IMR-90 (cell line): ENCODE measurements around the gene ARMH3. TPM values are rescaled to one million over a fixed set of nuclear protein-coding genes. Genes with fewer than 3 reads are reported as not detected.

ENCODE experiments used
- ATAC-seq: fragments of 200-7000 bp; cut with Tn5 transposase; 2 replicates; pipeline ENCODE4 v1.9.1; 2020; ENCODE audit warnings: low read depth, mild to moderate bottlenecking, moderate library complexity
- BruUV-seq: library from RNA; stranded (reverse); fragments of 400-500 nt; replicated peaks from 2 replicates; lab custom pipeline; 2021; lab: Mats Ljungman, UMichigan
- CTCF ChIA-PET: fragments of 300-600 bp; formaldehyde crosslinking; extraction: SDS; loops from one replicate; lab custom pipeline; 2021; ENCODE audit warnings: antibody characterized with exemption; lab: Yijun Ruan, JAX
- POLR2A ChIA-PET: fragments of 300-600 bp; sonication (Branson Sonifier 250); formaldehyde crosslinking; loops from one replicate; lab custom pipeline; 2022; ENCODE audit warnings: antibody characterized with exemption; ENCODE audit not compliant: unreplicated experiment; lab: Charles Lee
- DNase-seq: peaks from one replicate; pipeline ENCODE4 v3.0.0; 2013
- H2AFZ ChIP-seq: replicated peaks from 2 replicates; pipeline ENCODE3; 2013; ENCODE audit warnings: low read length, mild to moderate bottlenecking; ENCODE audit not compliant: poor library complexity
- H2AK5ac ChIP-seq: 2 replicates; pipeline ENCODE4 v1.6.1; 2013; ENCODE audit warnings: low read depth, low read length, inconsistent platforms
- H2AK9ac ChIP-seq: replicated peaks from 2 replicates; pipeline ENCODE3; 2013; ENCODE audit warnings: mild to moderate bottlenecking, low read depth, low read length, moderate library complexity; ENCODE audit not compliant: poor library complexity
- H2BK120ac ChIP-seq: 2 replicates; pipeline ENCODE4 v1.6.1; 2013; ENCODE audit warnings: low read depth, low read length, inconsistent platforms
- H2BK15ac ChIP-seq: 3 replicates; pipeline ENCODE4 v1.6.1; 2013; ENCODE audit warnings: low read depth, low read length, inconsistent platforms
- H2BK20ac ChIP-seq: 2 replicates; pipeline ENCODE4 v1.6.1; 2013; ENCODE audit warnings: low read depth, mild to moderate bottlenecking, inconsistent platforms, low read length, moderate library complexity
- H2BK5ac ChIP-seq: 2 replicates; pipeline ENCODE4 v1.6.1; 2013; ENCODE audit warnings: mild to moderate bottlenecking, low read depth, low read length, inconsistent platforms; ENCODE audit not compliant: poor library complexity, severe bottlenecking
- H3K14ac ChIP-seq: replicated peaks from 2 replicates; pipeline ENCODE4 v1.6.1; 2013; ENCODE audit warnings: low read depth, low read length, inconsistent platforms
- H3K18ac ChIP-seq: 2 replicates; pipeline ENCODE4 v1.6.1; 2013; ENCODE audit warnings: low read depth, low read length, control low read depth
- H3K23ac ChIP-seq: 2 replicates; pipeline ENCODE4 v1.6.1; 2013; ENCODE audit warnings: low read depth, low read length, inconsistent platforms
- H3K27ac ChIP-seq: 2 replicates; pipeline ENCODE4 v1.5.1; 2013; ENCODE audit warnings: mild to moderate bottlenecking, control low read depth, low read length; ENCODE audit not compliant: insufficient read depth
- H3K27me3 ChIP-seq: 2 replicates; pipeline ENCODE4 v1.6.1; 2013; ENCODE audit warnings: low read length; ENCODE audit not compliant: control insufficient read depth, insufficient read depth
- H3K36me3 ChIP-seq: 2 replicates; pipeline ENCODE4 v1.6.1; 2013; ENCODE audit warnings: low read length, mixed read lengths; ENCODE audit not compliant: control insufficient read depth, insufficient read depth
- H3K4ac ChIP-seq: 2 replicates; pipeline ENCODE4 v1.6.1; 2013; ENCODE audit warnings: low read depth, low read length, inconsistent platforms
- H3K4me1 ChIP-seq: 2 replicates; pipeline ENCODE4 v1.6.1; 2013; ENCODE audit warnings: low read length, mixed read lengths; ENCODE audit not compliant: control insufficient read depth, insufficient read depth
- H3K4me2 ChIP-seq: 2 replicates; pipeline ENCODE4 v1.6.1; 2013; ENCODE audit warnings: low read depth, mild to moderate bottlenecking, control low read depth, low read length, moderate library complexity
- H3K4me3 ChIP-seq: 2 replicates; pipeline ENCODE4 v1.5.1; 2013; ENCODE audit warnings: low read depth, mild to moderate bottlenecking, control low read depth, low read length, moderate library complexity; ENCODE audit not compliant: insufficient read depth
- H3K56ac ChIP-seq: 2 replicates; pipeline ENCODE4 v1.6.1; 2013; ENCODE audit warnings: low read length, inconsistent platforms; ENCODE audit not compliant: insufficient read depth; ENCODE audit errors: extremely low read depth
- H3K79me1 ChIP-seq, 2 experiments: 2 replicates each; pipeline ENCODE4 v1.6.1; 2013; ENCODE audit warnings: low read length in 2 of 2, inconsistent platforms in 1 of 2, low read depth in 1 of 2
- H3K9ac ChIP-seq: 2 replicates; pipeline ENCODE4 v1.6.1; 2013; ENCODE audit warnings: low read depth, low read length, control low read depth
- H3K9me1 ChIP-seq: 2 replicates; pipeline ENCODE4 v1.6.1; 2013; ENCODE audit warnings: low read length, inconsistent platforms; ENCODE audit not compliant: insufficient read depth
- H3K9me3 ChIP-seq: 2 replicates; pipeline ENCODE4 v1.6.1; 2013; ENCODE audit warnings: low read length; ENCODE audit not compliant: control insufficient read depth, insufficient read depth
- H4K20me1 ChIP-seq: 2 replicates; pipeline ENCODE4 v1.6.1; 2013; ENCODE audit warnings: low read length, inconsistent platforms; ENCODE audit not compliant: insufficient read depth
- H4K5ac ChIP-seq: 2 replicates; pipeline ENCODE4 v1.6.1; 2013; ENCODE audit warnings: mild to moderate bottlenecking, low read depth, low read length, control low read depth
- H4K8ac ChIP-seq, 2 experiments: 2 replicates each; pipeline ENCODE4 v1.6.1; 2013; ENCODE audit warnings: low read depth in 2 of 2, low read length in 2 of 2, control low read depth in 1 of 2, inconsistent platforms in 1 of 2
- H4K91ac ChIP-seq: 2 replicates; pipeline ENCODE4 v1.6.1; 2013; ENCODE audit warnings: low read depth, low read length, inconsistent platforms; ENCODE audit not compliant: insufficient read depth
- CEBPB ChIP-seq: IDR thresholded peaks from 2 replicates; pipeline ENCODE4 v1.6.1; 2012; ENCODE audit warnings: low read depth, low read length, improper control_type of control experiment
- CTCF ChIP-seq: conservative IDR thresholded peaks from 2 replicates; pipeline ENCODE4 v1.5.1; 2012; ENCODE audit warnings: mild to moderate bottlenecking, low read depth, low read length, improper control_type of control experiment
- ELK1 ChIP-seq: fragments of 150-350 bp; IDR thresholded peaks from 2 replicates; pipeline ENCODE4 v1.6.1; 2016; ENCODE audit warnings: low read depth, mild to moderate bottlenecking, low read length, moderate library complexity, borderline replicate concordance
- FOS ChIP-seq: fragments of 150-350 bp; IDR thresholded peaks from 2 replicates; pipeline ENCODE4 v1.6.1; 2016; ENCODE audit warnings: low read depth, low read length
- MAZ ChIP-seq: IDR thresholded peaks from 2 replicates; pipeline ENCODE4 v1.6.1; 2012; ENCODE audit warnings: low read depth, mild to moderate bottlenecking, low read length, improper control_type of control experiment, moderate library complexity, borderline replicate concordance
- MXI1 ChIP-seq: IDR thresholded peaks from 2 replicates; pipeline ENCODE4 v1.6.1; 2012; ENCODE audit warnings: low read depth, mild to moderate bottlenecking, low read length, moderate library complexity, borderline replicate concordance
- NFE2L2 ChIP-seq: fragments of 150-350 bp; IDR thresholded peaks from 2 replicates; pipeline ENCODE4 v1.6.1; 2016; ENCODE audit warnings: low read depth, mild to moderate bottlenecking, low read length
- RAD21 ChIP-seq: IDR thresholded peaks from 2 replicates; pipeline ENCODE4 v1.6.1; 2012; ENCODE audit warnings: low read length, improper control_type of control experiment
- RCOR1 ChIP-seq: IDR thresholded peaks from 2 replicates; pipeline ENCODE4 v1.6.1; 2012; ENCODE audit warnings: mild to moderate bottlenecking, low read length, improper control_type of control experiment; ENCODE audit not compliant: insufficient replicate concordance
- SMC3 ChIP-seq: fragments of 150-350 bp; IDR thresholded peaks from 2 replicates; pipeline ENCODE4 v1.6.1; 2016; ENCODE audit warnings: low read depth, mild to moderate bottlenecking, antibody characterized with exemption, low read length, moderate library complexity
- WGBS, 2 experiments: methylation state at CpG; one replicate each; pipeline versions ENCODE4 v1.1.5 to v1.1.7; 2013; ENCODE audit warnings: missing lambda C conversion rate in 2 of 2; ENCODE audit not compliant: insufficient read length in 1 of 2; ENCODE audit errors: extremely low coverage in 2 of 2; 5-methylcytosine and 5-hydroxymethylcytosine counted together
- dilution Hi-C: fragments of 300-500 bp; cut with HindIII; formaldehyde crosslinking; loops from one replicate; pipeline ENCODE4 v1.14.3; 2018; ENCODE audit warnings: low sequenced_read_pairs; ENCODE audit not compliant: unreplicated experiment
- in situ Hi-C: fragments of 300-500 bp; cut with MboI; formaldehyde crosslinking; loops from 3 replicates; pipeline ENCODE4 v1.14.3; 2019; ENCODE audit warnings: low sequenced_read_pairs, inconsistent platforms, mixed read lengths
- intact Hi-C: fragments of 100-400 bp; cut with micrococcal nuclease; formaldehyde crosslinking; loops from 2 replicates; pipeline ENCODE4 v1.10.0; 2022
- polyA plus RNA-seq, 3 experiments: library from polyadenylated mRNA; depleted of rRNA; stranded (reverse); fragments of >200 nt; gene quantifications; 2 replicates each; pipeline ENCODE4 v1.2.3, GENCODE V29; 2012; ENCODE audit warnings: low replicate concordance in 1 of 3
- total RNA-seq: library from RNA; depleted of rRNA; stranded (reverse); fragments of >200 nt; gene quantifications from 2 replicates; pipeline ENCODE4 v1.2.3, GENCODE V29; 2012

Gene ARMH3
- total and polyA plus RNA-seq, 2 of the 4 experiments (the other 2 are of a cell fraction), result 12.1 to 13.1 TPM

- Histone ChIP-seq H3K18ac (no peak overlapping the region), H3K4me2 (peak overlapping the region; percentile 62), H3K9ac (no peak overlapping the region), H3K4me1 (peaks cover 5% of the 10 kb centered on the region; the same call in 1 of the 2 replicates), H4K20me1 (peaks cover 38% of the 10 kb centered on the region), H4K91ac (no peak overlapping the region), H4K5ac (no peak overlapping the region), H2BK20ac (no peak overlapping the region), H3K9me3 (no peaks in the 10 kb centered on the region), H3K23ac (no peak overlapping the region), H3K27me3 (no peaks in the 10 kb centered on the region), H2AFZ (peak overlapping the region; percentile 1), H3K4ac (no peak overlapping the region), H3K4me3 (0 out of 2 replicates have a peak overlapping the region, but pooled peaks have one; percentile 11), H2BK120ac (no peak overlapping the region), H2BK15ac (no peak overlapping the region), H2AK9ac (no peak overlapping the region), H3K27ac (no peak overlapping the region), H4K8ac (no peak overlapping the region), H2BK5ac (no peak overlapping the region), H2AK5ac (no peak overlapping the region), H3K56ac (no peak overlapping the region), H3K9me1 (peaks cover 9% of the 10 kb centered on the region), H3K36me3 (no peaks in the 10 kb centered on the region; the same call in 1 of the 2 replicates), H3K79me1 (peaks cover 0 to 9% of the 10 kb centered on the region in 2 experiments; a peak in 1 of 4 replicates), H3K14ac (no peak overlapping the region)
- BruUV-seq, result no TSS peak
- ATAC-seq (peak; percentile 90), DNase-seq (peak; percentile 80)
- intact Hi-C loops (loop anchor here (1.0 kb wide), 4 partner anchors 48 to 232 kb away; no protein-coding TSS in a partner anchor), dilution Hi-C loops (no loop called here), in situ Hi-C loops (loop anchor here (5.0 kb wide), 1 partner anchor 171 kb away; no protein-coding TSS in a partner anchor)
- ChIA-PET CTCF (interaction anchor here (0.6 to 4.4 kb wide), 31 partner anchors 8 to 627 kb away, joined by 3 to 60 read pairs (median 5); no protein-coding TSS in a partner anchor), POLR2A (interaction anchor here (0.6 to 1.4 kb wide), 3 partner anchors 101 to 232 kb away, joined by 3 to 6 read pairs (median 4); no protein-coding TSS in a partner anchor)
- TF ChIP-seq CTCF (peak; percentile 98), ELK1 (no peak), MXI1 (peak; percentile 98), FOS (no peak), MAZ (peak; percentile 62; the same call in 1 of the 2 replicates), RCOR1 (peak; percentile 72), CEBPB (no peak), RAD21 (peak; percentile 97), SMC3 (peak; percentile 88), NFE2L2 (no peak)
- 5% methylated on average over 7 of the region's 46 CpGs; no CpG with 5 or more reads in 1 of the 2 experiments for WGBS, 2 experiments
Observed at GRCh38 chr10:101840741-101841453, 215.1 kb downstream of the ARMH3 start.
